GM18508 (cell line): ENCODE data around the gene WNT2B.

Experiments
- ATAC-seq: cut with Tn5 transposase; IDR thresholded peaks from one replicate; pipeline ENCODE4 v1.9.1; 2021; ENCODE audit warnings: moderate number of reproducible peaks; ENCODE audit not compliant: insufficient read depth, unreplicated experiment

WNT2B gene

DNA sequence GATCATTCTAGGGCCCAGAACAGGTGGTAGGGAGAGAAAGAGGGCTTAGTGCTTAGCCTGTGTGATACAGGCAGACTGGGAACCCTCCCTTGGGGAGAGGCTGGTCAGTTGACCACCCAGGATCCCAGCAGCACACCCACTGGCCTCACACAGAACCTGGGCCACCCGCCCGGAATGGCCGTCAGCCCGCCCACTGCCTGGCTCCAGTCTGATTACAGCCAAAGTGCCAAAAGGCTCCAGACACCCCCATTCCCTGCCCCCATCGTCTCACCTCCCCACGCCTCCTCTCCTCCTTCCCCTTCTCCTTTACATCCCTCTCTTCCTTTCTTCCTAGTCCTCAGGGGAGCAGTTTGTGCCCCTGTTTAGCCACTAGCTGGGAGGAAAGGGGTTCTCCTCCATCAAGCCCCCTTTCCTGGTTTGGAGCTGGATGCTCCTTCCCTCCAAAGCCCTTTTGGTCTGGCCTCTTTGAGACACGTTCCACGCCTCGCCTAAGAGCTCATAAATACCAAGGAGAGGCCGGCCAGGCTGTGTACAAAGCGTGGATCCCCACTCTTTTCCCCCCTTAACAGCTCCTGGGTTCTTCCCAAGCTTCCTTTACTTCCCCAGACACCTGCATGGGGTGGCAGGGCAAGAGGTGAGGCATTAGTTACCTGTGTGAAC, 4.6 kb upstream of the WNT2B start:
- ATAC-seq: no peak

DNA sequence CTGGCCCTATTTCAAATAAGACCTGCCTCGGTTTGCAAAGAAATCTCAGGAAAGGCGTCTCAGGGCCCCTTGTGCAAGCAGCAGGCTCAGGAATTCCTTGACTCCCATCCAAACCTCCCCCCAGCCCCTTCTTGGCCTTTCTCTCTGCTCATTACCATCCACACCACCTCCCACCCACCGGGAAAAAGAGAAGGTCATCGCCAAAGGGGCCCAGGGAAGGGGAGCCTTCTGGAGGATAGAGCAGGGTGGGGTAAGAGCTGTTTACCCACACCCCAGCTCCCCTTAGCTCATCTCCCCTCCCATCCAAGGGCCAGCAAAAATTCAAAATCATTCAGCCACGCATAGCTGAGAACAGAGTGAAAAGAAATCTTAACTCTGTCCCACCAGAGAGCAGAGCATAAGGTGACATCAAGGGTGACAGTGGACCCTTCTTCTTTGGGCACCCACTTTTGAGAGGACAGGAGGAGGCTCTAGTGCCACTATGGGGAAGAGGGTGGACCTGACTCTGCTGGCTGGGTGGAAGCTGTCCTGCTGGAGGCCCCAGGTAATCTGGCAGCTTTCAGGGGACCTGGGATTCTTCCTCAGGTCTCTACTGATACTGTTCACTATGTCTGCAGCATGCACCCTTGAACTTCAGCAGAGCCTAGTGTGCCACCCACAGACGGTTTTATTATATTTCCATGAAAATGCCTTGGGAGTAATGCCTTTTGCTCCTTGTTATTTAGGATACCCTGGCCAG, 3.9 kb upstream of the WNT2B start:
- ATAC-seq: no peak

DNA sequence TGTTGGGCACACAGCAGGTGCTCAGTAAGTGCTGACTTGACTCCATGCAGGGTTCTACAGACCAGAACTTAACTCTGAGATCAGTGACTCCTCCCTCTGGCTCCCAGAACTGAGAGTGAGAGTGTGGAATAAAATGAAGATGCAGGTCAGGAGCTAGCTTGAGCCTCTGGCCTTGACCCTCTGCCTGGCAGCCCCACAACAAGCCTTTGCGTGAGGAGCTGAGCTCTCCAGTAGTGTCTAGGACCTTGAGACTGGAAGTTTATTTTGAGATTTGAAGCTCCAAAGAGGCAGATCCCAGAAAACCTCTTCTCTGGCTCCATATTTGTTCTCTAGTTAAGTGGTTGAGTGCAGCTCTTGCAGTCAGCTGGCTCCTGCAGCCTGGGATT, 3.4 kb upstream of the WNT2B start:
- no peak for ATAC-seq

DNA sequence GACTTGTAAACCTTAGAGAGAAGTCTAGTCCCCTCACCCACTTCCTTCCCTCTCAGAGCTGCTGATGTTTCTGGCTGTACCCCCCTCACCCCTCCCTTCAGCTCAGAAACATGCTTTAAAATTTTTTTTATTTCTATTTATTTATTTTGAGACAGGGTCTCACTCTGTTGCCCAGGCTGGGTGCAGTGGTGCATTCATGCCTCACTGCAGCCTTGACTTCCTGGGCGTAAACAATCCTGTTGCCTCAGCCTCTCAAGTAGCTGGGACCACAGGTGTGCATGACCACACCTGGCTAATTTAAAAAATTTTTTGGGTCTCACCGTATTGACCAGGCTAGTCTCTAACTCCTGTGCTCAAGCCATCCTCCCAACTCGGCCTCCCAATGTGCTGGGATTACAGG, 2.9 kb upstream of the WNT2B start:
- no peak for ATAC-seq

DNA sequence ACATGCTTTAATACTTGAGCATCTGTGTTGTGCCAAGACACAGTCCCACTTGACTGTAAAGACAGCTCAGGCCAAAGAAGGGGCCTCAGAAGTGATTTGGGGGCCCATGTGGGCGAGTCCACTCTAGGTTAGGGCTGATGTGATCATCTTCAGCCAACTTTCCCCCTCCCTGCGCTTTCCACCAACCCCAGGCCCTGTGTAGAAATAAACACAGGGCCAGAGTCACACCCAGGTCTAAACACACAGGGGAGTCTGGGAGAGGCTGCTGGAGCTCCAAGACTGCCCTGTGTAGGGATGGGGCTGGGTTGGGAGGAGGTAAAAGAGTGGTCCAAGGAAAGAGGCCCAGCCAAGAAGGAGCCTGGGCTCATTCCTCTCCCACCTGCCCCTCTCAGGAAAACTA, 2.5 kb upstream of the WNT2B start:
- no peak for ATAC-seq

DNA sequence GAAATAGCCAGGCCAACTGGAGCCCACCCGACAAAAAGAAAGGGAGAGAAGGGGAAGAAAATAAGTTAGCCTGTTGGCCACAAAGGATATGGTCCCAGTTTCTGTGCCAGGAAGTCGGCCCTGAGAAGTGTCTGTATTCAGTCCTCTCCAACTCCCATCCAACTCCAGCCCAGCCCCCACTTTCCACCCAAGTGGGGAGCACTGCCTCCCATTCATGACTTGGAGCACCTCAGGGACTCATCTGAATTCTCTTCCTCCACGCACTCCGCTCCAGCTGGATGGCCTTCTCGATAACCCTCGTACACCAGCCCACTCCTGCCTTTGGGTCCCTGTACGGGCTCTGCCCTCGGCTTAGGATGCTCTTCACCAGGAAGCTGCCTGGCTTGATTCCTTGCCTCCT, 2.0 kb upstream of the WNT2B start:
- ATAC-seq: no peak

DNA sequence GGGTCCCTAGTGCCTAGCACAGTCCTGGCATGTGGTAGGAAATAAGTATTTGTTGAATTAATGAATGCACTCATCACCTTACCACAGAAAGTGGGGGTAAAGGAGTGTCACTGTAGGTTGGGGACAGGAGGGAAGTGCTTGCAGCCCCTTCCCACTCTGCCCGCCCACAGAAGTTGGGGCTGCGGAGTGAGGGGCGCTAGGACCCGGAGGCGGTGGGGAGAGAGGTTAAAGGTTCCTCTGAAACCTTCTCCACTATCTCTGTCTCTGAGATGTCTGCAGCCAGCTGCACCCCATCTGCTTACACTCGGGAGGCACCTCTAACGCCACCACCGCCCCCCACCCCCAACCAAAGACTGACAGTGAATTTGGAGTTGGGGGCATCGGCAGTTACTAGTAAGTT, 1.4 kb upstream of the WNT2B start:
- ATAC-seq: no peak

DNA sequence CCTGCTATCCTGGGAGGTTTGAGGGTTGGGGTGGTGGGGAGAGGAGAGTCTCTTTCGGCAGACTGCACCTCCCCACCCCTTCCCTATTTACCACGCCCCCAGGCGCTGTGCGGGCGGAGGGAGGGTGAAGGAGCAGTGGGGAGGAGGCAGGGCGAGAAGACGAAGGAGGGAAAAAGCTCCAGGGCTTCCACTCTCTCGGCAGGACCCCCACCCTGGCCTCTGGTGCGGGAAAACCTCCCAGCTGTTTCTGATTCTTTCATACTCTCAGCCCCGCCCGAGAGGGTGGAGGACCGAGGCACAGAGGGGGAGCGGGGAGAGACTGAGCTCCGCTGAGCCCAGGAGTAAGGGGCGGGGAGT, 866 bp upstream of the WNT2B start:
- ATAC-seq: no peak

DNA sequence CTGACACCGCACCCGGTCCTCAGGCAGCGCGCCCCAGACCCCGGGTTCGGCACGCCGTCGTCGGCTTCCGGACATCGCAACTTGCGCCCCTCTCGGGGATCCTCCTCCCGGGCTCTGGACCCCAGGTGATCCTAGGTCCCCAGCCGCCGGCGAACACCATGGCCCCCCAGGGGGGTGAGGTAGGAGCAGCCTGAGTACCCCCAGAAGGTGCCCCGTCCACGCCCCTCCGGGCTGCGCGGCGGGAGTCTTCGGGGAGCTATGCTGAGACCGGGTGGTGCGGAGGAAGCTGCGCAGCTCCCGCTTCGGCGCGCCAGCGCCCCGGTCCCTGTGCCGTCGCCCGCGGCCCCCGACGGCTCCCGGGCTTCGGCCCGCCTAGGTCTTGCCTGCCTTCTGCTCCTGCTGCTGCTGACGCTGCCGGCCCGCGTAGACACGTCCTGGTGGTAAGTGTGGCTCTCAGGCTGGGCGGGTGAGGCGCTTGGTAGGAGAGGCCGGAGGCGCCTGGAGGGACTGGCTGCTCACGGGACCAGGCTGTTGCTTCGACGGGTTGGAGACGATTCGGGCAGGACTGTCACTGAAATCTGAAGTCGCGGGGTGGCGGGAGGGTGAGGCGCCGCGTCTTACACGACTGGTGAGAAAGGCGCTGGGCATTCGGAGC, 367 bp downstream of the WNT2B start:
- ATAC-seq: no peak

DNA sequence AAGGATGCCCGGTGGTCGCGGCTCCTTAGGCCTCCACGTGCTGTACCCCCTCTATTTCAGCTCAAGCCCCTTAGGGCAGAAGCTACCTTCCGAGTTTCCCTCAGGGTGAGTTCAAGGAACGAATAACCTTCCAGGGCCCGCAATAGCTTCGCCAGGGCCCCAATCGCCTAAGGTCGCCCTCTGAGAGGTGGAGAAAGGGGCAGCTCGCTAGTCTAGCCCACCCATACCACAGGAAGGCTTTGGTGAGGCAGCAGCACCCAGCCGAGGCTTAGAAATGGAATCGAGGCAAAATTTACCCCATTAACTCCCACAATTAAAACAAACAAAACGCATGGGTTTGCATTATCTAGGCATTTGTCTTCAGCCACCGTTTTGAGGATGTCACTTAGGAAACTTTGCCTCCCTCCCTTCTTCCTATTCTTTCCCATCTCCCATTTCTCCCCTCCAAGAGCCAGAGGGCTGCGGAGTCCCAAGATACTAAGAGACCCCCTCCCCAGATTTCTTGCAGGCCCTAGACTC, 954 bp downstream of the WNT2B start:
- no peak for ATAC-seq

DNA sequence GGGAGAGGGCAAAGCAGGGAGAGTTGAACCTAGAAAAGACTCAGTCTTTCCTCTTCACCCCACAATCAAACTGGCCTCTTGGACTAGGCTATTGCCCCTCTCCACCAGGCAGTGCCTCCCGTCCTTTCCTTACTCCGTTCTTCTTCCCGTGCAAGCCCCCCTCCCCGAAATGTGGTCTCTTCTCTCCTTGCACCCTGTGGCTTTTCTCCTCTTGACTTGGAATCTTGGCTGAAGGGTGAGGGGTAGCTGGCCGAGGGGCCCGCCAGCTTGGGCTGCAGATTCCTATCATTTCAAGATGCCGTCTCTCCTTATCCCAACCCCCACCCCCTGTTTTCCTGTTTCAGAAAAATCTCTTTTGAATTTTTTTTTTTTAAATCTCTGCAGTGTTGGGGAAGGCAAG, 1.6 kb downstream of the WNT2B start:
- ATAC-seq: no peak

DNA sequence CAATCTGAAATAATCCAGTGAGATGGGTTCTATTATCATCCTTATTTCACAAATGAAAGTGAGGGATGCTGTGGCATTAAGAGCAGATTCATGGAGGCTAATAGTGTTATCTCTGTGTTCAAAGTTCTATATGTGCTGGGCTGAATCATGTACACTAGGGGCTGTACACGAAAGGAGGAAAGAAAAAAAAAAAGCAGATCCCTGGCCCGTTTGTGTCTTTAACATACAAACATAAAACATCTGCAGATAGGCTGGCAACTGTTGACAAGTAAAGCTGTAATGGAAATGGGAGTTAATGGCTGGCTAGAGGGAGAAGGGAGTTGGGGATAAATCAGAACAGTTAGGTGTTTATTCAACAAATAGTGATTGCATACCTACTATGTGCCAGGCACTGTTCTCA, 3.1 kb downstream of the WNT2B start:
- no peak for ATAC-seq

DNA sequence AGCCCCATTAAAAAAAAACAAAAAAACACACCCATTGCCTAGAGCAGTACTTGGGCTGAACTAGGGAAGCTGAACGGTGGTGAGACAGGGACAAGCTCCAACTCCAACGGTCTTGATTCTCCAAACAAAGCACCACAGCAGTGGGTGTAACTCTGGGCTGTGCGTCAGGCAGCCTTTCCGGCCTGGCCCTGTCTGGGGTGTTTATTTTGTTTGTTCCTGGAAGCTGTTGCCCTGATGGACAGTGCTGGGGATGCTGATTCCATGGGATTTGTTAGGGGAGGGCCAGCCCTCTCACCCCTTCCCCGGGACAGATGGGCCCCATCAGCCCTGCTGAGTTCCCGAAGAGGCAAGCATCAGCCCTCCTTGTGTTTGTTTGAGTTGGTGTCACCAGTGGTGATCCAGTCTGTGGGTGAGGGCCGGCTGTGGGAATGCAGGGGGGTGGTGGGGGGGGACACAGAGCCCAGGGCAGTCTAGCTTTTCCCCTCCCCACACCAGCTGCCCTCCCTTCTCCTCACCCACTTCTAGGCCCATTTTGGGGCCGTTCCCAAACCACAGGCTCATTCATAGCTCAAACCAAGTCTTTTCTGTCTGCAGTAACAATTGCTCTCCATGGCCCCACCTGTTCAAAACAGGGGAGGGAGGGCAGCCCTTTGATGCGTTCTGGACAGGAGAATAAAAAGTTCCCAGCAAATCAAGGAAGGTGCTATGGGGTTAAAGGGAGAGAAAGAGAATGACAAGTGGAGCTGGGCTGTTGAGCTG, 4.5 kb downstream of the WNT2B start:
- no peak for ATAC-seq

DNA sequence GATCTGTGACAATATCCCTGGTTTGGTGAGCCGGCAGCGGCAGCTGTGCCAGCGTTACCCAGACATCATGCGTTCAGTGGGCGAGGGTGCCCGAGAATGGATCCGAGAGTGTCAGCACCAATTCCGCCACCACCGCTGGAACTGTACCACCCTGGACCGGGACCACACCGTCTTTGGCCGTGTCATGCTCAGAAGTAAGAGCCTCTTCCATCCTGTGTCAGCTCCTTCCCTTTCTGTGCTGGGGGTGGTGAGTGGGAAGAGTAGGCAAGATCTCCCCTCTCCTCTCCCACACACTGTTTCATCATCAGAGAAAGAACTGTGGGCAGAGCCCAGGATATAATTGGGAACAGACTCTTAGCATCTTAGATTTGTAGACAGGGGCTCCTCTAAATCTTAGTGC, 6.1 kb downstream of the WNT2B start:
- no peak for ATAC-seq

DNA sequence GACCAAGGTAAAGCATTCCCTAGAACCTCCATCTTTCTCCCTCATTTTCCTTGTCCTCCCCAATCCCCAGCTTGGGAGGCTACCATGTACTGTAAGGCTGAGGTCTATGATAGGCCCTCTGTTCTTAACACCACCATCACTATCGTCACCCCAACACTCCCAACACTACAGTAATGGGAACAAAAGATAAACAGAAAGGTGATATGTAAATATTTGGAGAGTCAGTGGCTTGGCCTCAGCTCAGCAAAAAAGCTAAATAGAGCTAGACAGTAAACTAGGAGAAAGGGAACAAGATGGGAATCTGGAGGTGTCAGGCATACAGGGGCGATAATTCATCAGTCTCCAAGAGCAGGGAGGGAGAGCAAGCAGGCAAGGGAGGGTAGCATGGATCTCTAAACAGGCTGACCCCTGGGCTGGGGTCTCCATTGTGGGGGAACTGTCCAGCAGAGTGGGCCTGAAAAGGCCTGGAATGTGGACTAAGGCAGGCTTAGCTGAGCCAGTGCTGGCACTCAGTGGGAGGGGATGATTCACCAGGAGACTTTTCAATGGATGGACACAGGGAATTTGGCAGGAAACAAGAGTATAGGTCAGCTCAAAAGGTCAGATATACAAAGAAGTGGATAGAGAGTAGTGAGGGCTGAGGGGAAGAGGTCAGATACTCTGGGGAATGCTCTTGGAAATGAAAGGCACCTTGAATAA, 6.7 kb downstream of the WNT2B start:
- no peak for ATAC-seq

DNA sequence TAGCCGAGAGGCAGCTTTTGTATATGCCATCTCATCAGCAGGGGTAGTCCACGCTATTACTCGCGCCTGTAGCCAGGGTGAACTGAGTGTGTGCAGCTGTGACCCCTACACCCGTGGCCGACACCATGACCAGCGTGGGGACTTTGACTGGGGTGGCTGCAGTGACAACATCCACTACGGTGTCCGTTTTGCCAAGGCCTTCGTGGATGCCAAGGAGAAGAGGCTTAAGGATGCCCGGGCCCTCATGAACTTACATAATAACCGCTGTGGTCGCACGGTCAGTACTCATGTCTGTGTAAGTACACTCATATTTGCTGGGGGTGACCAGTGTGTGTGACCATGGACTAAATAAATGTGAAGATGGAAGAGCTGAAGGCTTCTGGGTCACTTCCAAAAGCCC, 7.4 kb downstream of the WNT2B start:
- no peak for ATAC-seq

DNA sequence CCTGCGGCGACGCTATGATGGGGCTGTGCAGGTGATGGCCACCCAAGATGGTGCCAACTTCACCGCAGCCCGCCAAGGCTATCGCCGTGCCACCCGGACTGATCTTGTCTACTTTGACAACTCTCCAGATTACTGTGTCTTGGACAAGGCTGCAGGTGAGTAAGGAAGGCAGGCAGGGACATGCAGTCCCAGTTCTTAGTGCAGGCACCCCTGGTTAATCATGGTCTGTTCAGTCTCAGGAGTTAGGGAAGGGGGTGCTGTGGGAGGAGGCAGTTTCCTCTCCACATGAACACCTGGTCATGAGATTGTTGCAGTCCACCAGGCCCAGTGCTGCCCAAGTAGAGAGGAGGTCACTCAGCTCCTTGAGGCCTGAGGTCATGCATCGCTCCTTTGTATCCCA, 8.5 kb downstream of the WNT2B start:
- ATAC-seq: no peak

DNA sequence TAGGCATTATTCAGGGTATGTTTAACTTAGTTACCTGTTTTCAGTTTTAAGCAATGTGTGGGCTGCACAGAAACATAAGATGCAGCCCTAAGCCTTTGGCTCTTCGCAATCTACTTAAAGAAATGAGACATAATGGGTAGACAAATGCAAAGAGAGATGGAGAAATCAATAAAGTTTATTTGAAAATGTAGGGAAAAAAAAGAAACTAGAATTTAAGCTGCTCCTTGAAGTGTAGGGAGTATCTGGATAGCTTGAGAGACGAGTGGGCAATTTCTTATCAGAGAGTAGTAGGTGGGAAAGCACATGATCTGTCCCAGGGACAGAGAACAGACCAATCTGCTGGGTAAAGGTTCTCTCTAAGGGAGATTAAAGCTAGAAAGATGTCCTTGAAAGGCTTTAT, 8.9 kb downstream of the WNT2B start:
- no peak for ATAC-seq

DNA sequence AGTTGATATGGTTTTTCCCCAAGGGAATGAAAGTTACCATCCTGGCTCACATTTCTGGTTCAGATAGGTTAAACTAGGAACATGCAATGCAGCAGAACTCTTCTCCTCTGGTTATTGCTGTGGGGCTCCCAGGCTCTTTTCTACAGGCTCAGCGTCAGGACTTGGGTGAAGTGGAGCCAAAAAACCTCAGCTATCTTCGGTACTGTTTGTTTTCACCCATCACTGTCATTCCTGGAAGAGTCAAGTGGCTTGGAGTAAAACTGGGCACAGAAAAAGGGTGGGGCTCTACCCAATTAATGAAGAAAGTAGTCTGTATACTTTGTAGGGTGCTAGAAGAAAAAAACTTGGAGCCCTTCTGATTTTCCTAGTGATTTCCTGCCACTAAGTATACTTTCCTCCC, 9.4 kb downstream of the WNT2B start:
- no peak for ATAC-seq

DNA sequence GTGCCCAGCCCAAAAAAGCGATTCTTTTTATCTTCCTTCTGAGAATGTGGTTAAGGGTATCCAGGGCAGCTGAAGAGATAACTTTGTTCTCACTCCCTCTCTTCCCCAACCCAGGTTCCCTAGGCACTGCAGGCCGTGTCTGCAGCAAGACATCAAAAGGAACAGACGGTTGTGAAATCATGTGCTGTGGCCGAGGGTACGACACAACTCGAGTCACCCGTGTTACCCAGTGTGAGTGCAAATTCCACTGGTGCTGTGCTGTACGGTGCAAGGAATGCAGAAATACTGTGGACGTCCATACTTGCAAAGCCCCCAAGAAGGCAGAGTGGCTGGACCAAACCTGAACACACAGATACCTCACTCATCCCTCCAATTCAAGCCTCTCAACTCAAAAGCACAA, 11.4 kb downstream of the WNT2B start:
- ATAC-seq: no peak
